ENCODE data around the gene PARD3. TPM values are rescaled to one million over a fixed set of nuclear protein-coding genes. Genes with fewer than 3 reads are reported as not detected.

PARD3 gene
- total RNA-seq, 1 donor from 2014 or later = 37.5 TPM

DNA sequence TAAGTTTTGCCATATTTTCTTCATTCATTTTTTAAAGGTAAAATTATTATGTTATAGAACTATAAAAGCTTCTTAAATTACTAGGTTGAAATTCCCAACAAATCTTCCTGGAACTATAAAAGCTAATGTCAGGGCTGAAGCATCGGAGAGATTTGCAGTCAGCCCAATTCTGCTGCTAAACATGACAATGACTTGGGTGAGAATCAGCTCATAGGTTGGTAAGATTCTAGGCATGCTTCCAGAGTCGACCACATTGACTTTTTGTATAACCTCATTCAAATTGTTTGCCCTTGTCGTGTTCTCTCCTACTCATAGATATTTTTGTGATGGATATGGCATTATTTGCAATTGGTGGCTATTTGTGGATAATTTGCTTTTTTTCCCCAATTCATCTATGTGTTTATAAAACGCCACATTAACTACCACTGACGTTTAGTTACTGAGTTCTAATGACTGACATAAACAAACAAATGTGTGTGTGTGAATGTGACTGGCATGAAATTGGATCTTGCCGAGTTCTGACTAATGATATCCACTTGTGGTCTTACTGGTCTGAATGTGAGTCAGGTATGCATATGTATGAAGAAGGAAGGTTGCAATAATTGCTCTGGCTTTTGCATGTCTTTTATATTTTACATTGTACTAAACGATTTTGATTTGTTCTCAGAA lies 579.8 kb downstream of the PARD3 start:
- no peak overlapping the region for H3K27ac ChIP-seq
- H3K4me3 ChIP-seq = no peak overlapping the region
- no peaks in the 10 kb centered on the region for H3K9me3 ChIP-seq
- H3K36me3 ChIP-seq = no peaks in the 10 kb centered on the region
- intact Hi-C loops (cut with DNase I) = no loop called here
- H3K4me1 ChIP-seq = no peaks in the 10 kb centered on the region
- no peak for TF ChIP-seq CTCF (IDR thresholded peaks at IDR 0.05)
- H3K27me3 ChIP-seq = no peaks in the 10 kb centered on the region
- DNase-seq (ENCODE audit: low spot score in 2 of 2) = no peak

DNA sequence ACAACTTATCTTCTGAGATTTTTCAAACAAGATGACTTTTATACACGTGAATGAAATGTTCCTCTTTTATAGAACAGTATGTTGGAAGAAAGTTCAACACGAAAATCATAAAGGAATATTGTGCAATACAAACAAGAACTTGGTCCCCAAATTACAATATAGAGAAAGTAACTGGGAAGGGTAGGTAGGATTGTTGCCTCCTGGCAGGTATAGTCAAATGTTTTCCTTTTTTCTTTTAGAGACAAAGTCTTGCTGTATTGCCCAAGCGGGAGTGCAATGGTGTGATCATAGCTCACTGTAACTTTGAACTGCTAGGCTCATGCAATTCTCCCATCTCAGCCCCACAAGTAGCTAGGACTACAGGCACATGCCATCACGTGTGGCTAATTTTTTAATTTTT lies 582.6 kb downstream of the PARD3 start:
- intact Hi-C loops (cut with DNase I) = no loop called here
- Histone ChIP-seq H3K4me3 (no peak overlapping the region), H3K9me3 (peaks cover 0 to under 1% of the 10 kb centered on the region in 2 donors), H3K27ac (no peak overlapping the region), H3K4me1 (no peaks in the 10 kb centered on the region), H3K36me3 (no peaks in the 10 kb centered on the region), H3K27me3 (no peaks in the 10 kb centered on the region)
- TF ChIP-seq CTCF (IDR thresholded peaks at IDR 0.05) = no peak
- DNase-seq (ENCODE audit: low spot score in 2 of 2) = no peak

- Histone ChIP-seq H3K36me3 (no peaks in the 10 kb centered on the region), H3K27ac (no peak overlapping the region), H3K4me1 (no peaks in the 10 kb centered on the region), H3K9me3 (peaks cover 0 to 10% of the 10 kb centered on the region in 2 donors), H3K27me3 (no peaks in the 10 kb centered on the region), H3K4me3 (no peak overlapping the region)
- TF ChIP-seq CTCF (IDR thresholded peaks at IDR 0.05) = no peak
- intact Hi-C loops (cut with DNase I) = no loop called here
- no peak for DNase-seq (ENCODE audit: low spot score in 2 of 2)
Observed at GRCh38 chr10:34231441-34232180, 583.5 kb downstream of the PARD3 start.

DNA sequence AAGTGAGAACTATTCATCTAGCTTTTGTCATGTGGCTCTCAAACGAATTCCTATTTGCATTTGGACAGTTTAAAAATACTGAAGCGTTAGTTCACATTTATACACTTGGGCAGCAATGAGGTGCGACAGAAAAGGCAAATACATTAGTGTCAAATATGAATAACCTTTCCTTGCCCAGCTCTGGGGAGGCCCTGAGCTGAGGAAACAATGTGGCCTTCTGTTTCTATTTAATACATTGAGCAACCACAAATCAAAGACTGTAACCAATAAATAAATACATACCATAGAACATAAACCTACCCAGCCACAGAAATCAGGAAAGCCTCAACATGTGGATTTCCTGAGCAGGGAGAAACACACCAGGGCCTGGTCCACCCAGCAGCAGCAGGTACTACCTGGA lies 585.2 kb downstream of the PARD3 start:
- H3K4me3 ChIP-seq = no peak overlapping the region
- peaks cover 0 to 16% of the 10 kb centered on the region in 2 donors for H3K9me3 ChIP-seq
- H3K27ac ChIP-seq = no peak overlapping the region
- no peak for TF ChIP-seq CTCF (IDR thresholded peaks at IDR 0.05)
- H3K4me1 ChIP-seq = no peaks in the 10 kb centered on the region
- intact Hi-C loops (cut with DNase I) = no loop called here
- H3K36me3 ChIP-seq = no peaks in the 10 kb centered on the region
- H3K27me3 ChIP-seq = no peaks in the 10 kb centered on the region
- DNase-seq (ENCODE audit: low spot score in 2 of 2) = no peak

- peaks cover 0 to 16% of the 10 kb centered on the region in 2 donors for H3K9me3 ChIP-seq
- no peaks in the 10 kb centered on the region for H3K36me3 ChIP-seq
- H3K27me3 ChIP-seq = no peaks in the 10 kb centered on the region
- no peak overlapping the region for H3K27ac ChIP-seq
- DNase-seq (ENCODE audit: low spot score in 2 of 2) = no peak
- no peak for TF ChIP-seq CTCF (IDR thresholded peaks at IDR 0.05)
- intact Hi-C loops (cut with DNase I) = no loop called here
- H3K4me1 ChIP-seq = no peaks in the 10 kb centered on the region
- no peak overlapping the region for H3K4me3 ChIP-seq
Observed at GRCh38 chr10:34228066-34228465, 587.0 kb downstream of the PARD3 start.
